CMK (cell line): Measurements from ENCODE around the gene CNKSR1.
A peak's percentile ranks its signal among the peaks of the same experiment; 100 is the strongest.

Experiments used
- DNase-seq: peaks from one replicate; pipeline ENCODE4 v3.0.0-alpha.2; 2010; ENCODE audit warnings: low read depth

The CNKSR1 gene, protein sequence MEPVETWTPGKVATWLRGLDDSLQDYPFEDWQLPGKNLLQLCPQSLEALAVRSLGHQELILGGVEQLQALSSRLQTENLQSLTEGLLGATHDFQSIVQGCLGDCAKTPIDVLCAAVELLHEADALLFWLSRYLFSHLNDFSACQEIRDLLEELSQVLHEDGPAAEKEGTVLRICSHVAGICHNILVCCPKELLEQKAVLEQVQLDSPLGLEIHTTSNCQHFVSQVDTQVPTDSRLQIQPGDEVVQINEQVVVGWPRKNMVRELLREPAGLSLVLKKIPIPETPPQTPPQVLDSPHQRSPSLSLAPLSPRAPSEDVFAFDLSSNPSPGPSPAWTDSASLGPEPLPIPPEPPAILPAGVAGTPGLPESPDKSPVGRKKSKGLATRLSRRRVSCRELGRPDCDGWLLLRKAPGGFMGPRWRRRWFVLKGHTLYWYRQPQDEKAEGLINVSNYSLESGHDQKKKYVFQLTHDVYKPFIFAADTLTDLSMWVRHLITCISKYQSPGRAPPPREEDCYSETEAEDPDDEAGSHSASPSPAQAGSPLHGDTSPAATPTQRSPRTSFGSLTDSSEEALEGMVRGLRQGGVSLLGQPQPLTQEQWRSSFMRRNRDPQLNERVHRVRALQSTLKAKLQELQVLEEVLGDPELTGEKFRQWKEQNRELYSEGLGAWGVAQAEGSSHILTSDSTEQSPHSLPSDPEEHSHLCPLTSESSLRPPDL

DNA sequence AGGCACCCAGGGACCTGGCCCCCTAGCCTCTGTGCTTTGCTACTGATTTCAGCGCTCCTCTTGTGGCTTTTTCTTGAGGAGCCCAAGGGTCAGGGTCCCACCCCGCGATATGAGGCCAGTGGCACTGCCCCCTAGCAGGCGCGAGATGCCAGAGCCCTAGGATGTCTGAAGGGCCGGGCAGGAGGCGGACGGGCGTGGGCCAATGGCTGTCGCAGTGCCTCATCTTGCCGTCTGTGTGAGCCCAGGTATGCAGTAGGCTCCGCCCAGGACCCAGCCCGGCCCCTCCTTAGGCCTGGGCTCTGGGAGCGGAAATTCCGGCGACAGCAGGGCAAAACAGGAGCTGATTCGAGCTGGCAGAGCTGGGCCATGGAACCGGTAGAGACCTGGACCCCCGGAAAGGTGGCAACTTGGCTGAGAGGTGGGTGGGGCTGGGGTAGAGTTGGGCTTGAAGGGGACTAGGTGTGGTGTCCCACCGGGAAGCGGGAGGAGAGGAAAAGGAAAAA, at the start of gene CNKSR1:
TSS of gene CNKSR1 (plus strand) at position 310 of the 503 bp plus-strand sequence. CDS start at position 367, 57 bp downstream.
- no peak for DNase-seq

- no peak for DNase-seq
Measured at GRCh38 chr1:26129778-26130177, 47.5 kb upstream of the CNKSR1 start.

DNA sequence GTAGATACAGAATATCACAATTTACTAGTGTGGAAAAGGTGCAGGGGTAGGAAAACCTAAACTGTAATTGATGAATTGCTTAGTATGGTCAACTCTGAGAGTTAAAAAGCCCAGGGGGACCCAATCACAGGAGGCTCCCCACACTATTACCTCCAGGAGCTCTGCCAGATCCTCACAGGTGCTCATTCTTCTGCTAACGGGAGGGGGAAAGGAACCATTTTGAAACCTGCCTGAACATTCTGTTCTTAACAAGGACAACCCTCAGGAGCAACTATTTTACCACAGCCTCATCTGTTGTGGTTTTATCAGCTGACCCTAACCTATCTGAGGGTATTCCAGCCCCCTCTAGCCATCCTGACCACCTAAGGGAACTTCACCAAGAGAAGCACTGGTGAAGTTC, 46.6 kb upstream of the CNKSR1 start:
- DNase-seq: no peak

DNA sequence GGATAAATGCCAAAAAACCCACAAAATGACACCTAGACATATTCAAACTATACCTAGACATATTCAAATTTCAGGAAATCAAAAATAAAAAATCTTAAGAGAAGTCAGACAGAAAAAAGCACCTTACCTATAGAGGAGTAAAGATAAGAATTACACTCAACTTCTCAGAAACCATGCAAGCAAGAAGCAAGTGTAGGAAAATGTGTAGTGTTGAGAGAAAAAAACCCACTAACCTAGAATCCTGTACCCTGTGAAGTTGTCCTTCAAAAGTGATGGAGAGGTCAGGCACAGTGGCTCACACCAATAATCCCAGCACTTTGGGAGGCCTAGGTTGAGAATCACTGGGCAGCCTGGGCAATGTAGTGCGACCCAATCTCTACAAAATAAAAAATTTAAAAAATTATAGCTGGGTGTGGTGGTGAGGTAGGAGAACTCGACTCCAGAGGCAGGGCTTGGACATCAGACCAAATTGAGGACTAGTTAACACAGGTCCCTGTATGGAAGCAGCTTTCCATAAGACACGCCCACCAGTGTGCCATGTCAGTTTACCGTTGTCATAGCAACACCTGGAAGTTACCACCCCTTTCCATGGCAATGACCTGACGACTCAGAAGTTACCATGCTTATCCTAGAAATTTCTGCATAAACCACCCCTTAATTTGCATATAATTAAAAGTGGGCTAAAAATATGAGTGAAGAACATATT, 45.0 kb upstream of the CNKSR1 start:
- no peak for DNase-seq

GRCh38 chr1:26132834-26133167, 44.5 kb upstream of the CNKSR1 start:
- no peak for DNase-seq

GRCh38 chr1:26134466-26134865, 42.8 kb upstream of the CNKSR1 start:
- DNase-seq: no peak

- no peak for DNase-seq
Measured at GRCh38 chr1:26138974-26139558, 38.2 kb upstream of the CNKSR1 start.

GRCh38 chr1:26142159-26142558, 35.1 kb upstream of the CNKSR1 start:
- DNase-seq: no peak

DNA sequence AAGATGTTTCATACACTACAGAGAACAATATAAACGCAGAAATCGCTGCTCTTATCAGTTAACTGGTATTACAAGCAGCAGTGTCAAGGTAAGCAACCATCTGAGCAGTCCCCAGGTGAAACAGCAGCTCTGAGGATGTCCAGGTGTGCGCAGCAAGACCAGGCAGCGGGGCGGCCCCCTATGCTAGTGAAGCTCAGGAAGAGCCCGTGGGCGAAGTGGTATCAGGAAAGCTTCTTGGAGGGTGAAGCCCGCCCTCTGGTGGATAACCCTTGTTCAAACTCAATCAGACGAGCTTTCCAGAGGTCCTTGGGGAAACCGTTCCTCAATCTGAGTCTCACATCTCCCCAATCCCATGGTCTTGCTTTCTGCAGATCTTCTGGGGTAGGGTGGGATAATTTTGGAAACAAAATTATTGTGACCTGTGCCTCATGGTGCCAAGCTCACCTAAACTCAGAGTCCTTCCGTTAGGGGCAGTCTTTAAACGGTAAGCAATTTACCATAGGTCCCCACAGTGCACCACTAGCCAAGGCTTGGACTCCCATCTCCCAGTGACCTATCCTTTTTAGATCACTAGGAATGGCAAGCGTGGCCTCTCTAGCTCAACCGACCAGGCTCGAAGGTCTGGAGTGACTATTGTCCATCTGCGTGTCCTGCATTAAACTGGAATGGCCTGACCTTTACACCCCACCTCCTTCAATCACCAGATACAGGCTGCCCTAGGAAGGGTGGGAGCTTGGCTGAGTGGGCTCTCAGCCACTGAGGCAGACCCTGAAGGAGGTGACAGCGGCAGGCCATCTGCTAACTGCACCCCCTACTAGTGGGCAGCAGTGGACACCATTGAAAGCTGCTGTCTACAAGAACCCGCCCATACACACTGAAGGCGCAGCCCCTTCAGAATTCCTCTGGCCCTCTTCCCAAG, 32.0 kb upstream of the CNKSR1 start:
- DNase-seq: peak; percentile 60

- DNase-seq: no peak
Measured at GRCh38 chr1:26145960-26146294, 31.4 kb upstream of the CNKSR1 start.

DNA sequence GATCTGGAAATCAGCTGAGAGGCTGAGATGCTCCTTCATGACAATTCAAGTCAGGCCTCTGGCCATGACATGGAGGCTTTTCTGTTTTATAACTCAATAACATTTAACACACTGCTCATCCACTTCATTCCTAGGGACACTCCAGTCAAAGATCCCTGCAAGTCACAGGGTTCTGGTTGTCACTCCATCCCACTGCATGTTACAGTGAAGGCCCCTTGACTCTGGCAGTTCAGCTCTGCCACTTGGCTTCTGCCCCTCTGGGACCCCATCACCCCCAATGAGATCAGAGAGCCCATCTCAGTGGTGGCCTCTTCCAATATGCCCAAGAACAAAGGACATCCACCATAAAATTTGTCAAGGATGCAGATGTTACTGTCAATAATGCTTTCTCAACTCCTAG, 28.4 kb upstream of the CNKSR1 start:
- DNase-seq: no peak

- no peak for DNase-seq
Measured at GRCh38 chr1:26153966-26154532, 23.2 kb upstream of the CNKSR1 start.

DNA sequence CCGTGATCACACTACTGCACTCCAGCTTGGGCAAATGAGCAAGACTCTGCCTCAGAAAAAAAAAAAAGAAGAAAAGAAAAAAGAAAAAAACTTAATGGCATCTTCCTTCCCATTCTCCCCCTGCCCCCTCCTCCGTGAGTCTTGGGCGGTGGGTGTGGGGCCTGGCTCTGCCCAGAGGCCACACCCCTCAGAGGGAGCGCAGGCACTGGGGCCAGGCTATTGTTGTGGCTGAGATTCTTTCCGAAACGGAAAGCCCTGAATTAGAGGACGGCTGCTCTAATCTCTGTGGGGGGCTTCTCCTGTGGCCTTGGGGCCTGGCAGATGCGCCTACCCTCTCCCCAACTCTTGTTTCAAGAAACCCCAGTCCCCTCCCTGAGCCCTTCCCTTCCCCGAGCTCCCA, 22.5 kb upstream of the CNKSR1 start:
- no peak for DNase-seq

DNA sequence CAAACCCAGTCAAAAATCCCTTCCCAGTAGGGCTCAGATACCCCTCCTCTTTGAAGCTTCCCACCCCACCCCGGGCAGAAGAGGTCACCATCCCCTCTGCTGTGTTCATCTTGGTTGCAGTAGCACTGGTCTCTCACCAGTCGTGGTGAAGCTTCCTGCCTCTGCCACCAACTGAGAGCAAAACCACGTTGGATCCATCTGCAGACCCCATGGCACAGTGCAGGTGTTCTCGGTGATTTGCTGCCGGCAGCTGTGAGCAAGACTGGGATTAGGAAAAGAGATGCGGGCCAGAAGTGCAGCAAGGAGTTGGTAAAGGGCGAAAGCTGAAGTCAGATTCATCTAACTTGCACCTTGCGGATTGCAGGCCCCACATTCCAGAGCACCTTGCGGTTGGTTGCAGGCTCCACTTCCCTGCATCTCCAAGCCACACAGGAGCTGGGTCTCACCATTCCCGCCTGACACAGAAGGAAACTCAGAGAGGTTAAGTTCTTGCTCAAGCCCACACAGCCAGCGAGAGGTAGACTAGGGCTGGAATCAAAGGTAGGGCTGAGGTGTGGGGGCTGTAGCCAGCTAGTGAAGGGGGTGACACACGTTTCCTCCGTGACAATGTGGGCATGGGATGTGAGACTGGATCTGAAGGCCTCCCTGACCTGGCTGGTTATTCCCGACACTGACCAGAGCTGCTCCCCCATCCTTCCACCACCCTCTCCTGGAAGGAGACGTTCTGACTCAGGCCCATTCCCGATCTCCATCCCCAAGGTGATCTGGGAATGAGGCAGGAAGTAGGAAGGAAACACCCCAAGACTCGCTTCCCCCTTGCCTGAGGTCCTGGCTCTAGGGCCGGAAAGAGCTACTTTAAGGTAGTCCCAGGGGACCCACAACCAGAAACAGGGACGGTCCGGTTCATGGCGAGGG, 21.7 kb upstream of the CNKSR1 start:
- no peak for DNase-seq

GRCh38 chr1:26156285-26157038, 20.8 kb upstream of the CNKSR1 start:
- no peak for DNase-seq

- no peak for DNase-seq
Measured at GRCh38 chr1:26158271-26158907, 18.9 kb upstream of the CNKSR1 start.

GRCh38 chr1:26158908-26159742, 18.2 kb upstream of the CNKSR1 start, which contains the start of gene FAM110D:
FAM110D (plus strand) TSS chr1:26159079; CDS start chr1:26161292, 2,213 bp downstream.
- no peak for DNase-seq

GRCh38 chr1:26159743-26160039, 17.6 kb upstream of the CNKSR1 start:
- no peak for DNase-seq
